HG02885 (cell line): ENCODE data around the gene PDE6B.

ENCODE experiments used
- ATAC-seq: cut with Tn5 transposase; IDR thresholded peaks from one replicate; pipeline ENCODE4 v1.9.1; 2021; ENCODE audit warnings: mild to moderate bottlenecking; ENCODE audit not compliant: unreplicated experiment, poor library complexity

The PDE6B gene

DNA sequence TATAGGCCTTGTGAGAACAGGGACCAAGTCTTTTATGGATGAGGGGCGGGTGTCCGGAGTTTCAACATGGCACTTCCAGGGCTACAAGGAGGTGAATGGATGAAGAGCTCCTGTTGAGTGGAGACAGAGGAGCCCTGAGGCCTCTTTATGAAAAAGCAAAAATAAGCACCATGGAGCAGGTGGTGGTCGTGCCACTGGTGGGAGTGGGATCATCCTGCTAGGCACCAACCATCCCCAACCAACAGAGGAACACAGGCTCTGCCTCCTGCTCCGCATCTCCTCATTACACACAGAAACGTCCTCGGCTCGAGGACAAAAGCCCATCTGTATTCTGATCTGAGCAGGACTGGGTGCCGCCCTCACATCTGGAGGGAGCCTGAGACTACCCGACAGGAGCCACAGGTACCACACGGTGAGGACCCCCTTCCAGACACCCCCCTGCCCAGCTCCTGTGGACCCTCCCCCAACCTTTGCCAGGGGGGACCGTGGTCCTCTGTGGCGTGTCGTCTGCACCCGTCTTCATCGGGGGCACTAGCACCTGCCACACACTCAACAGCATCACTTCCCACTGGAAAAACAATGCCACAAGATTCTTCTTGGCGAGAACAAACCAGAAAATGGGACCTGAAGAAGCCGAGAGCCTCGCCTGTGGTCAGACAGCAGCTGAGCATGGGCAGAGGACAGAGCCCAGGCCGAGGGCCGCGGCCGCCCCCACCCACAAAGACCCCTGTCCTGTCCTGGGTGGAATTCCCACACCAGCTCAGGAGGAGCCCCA lies 3.9 kb upstream of the PDE6B start:
- ATAC-seq: no peak

DNA sequence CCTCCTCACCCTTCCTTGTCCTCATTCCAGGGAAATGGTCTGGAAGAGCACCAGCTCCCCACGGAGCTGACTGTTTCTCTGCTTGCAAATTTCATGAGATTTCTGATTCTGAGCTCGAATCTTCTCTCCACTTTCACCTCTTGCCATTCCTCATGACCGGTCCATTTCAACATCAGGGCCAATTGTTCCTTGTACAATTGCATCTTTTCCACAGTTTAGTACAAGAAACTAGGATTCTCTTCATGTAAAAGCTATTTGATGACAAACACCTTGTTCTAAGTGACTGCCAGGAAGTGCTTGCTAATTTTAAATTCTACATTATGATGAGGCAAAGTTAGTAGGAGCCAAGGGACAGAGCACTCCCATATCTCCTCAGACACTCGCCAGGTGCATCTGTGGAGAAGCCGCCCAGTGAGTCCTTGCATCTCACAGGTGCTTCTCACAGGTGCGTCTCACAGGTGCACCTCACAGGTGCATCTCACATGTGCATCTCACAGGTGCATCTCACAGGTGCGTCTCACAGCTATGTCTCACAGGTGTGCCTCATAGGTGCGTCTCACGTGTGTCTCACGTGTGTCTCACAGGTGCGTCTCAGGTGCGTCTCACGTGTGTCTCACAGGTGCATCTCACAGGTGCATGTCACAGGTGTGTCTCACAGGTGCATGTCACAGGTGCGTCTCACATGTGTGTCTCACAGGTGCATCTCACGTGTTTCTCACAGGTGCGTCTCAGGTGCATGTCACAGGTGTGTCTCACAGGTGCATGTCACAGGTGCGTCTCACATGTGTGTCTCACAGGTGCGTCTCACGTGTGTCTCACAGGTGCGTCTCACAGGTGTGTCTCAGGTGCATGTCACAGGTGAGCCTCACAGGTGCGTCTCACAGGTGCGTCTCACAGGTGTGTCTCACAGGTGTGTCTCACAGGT lies 3.0 kb upstream of the PDE6B start:
- no peak for ATAC-seq

DNA sequence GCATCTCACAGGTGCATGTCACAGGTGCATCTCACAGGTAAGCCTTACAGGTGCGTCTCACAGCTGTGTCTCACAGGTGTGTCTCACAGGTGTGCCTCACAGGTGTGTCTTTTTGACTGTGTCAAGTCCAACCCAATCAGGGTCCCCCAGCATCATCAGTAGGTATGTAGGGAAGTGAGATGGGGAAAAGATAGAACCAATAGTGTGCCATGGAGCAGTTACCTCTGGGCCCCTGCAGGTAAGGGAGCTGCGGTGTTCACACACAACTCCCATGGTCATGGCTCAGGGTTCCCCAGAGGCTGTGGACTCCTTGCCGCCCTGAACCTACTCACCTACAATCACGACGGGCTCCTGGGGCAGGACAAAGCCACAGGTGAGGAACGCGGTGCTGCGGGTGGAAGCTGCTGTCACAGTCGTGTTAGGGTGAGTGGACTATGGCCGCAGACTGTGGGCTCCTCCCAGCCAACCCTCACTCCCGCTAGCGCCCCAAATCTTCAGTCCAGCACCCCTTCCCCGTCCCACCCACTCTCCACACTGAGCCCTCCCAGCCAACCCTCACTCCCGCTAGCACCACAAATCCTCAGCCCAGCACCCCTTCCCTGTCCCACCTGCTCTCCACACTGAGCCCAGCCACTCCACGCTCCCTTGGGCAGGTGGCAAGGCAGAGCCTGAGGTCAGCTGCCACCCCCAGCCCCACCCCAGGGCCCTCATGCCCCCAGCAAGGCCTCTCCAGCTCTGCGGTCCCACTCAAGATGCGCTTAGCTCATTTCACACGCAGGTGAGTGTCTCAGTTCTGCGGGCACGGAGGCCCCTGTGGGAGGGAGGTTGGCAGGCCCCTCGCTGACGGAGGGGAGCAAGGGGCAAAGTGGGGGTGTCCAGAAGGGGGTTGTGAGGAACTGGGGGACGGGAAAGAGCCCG lies 2.1 kb upstream of the PDE6B start:
- ATAC-seq: no peak

DNA sequence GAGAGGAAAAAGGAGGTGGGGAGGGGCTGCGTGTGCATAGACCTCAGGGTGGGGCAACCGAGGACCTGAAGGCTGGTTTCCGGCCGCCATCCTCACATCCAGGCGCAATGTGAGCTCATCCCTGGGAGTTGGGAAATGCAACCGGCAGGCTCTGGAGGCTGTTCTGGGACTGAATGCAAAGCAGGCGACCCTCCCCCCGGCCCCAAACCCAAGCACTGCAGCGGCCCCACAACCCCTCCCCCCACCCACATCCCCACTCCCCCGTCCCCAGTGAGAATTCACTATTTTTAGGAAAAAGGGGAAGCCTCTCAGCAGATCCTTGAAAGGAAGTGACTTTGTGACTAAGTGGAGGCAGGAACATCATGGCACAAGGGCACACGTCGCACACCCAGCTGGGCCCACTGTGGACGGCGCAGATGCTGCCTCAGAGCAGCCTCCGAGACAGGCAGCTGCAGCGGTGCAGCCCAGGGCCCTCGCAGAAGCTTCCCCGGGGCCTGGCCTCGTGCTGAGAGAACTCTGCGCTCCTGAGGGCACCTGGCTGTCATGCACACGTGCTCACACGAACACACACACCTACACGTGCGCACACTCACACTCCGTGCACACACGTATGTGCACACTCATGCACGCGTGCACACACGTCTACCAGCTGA lies 1.3 kb upstream of the PDE6B start:
- no peak for ATAC-seq

DNA sequence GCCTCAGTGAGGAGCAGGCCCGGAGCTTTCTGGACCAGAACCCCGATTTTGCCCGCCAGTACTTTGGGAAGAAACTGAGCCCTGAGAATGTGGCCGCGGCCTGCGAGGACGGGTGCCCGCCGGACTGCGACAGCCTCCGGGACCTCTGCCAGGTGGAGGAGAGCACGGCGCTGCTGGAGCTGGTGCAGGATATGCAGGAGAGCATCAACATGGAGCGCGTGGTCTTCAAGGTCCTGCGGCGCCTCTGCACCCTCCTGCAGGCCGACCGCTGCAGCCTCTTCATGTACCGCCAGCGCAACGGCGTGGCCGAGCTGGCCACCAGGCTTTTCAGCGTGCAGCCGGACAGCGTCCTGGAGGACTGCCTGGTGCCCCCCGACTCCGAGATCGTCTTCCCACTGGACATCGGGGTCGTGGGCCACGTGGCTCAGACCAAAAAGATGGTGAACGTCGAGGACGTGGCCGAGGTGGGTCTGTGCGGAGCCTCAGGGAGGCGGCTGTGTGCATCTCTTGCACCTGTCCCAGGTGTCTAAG lies 323 bp downstream of the PDE6B start:
- ATAC-seq: no peak

DNA sequence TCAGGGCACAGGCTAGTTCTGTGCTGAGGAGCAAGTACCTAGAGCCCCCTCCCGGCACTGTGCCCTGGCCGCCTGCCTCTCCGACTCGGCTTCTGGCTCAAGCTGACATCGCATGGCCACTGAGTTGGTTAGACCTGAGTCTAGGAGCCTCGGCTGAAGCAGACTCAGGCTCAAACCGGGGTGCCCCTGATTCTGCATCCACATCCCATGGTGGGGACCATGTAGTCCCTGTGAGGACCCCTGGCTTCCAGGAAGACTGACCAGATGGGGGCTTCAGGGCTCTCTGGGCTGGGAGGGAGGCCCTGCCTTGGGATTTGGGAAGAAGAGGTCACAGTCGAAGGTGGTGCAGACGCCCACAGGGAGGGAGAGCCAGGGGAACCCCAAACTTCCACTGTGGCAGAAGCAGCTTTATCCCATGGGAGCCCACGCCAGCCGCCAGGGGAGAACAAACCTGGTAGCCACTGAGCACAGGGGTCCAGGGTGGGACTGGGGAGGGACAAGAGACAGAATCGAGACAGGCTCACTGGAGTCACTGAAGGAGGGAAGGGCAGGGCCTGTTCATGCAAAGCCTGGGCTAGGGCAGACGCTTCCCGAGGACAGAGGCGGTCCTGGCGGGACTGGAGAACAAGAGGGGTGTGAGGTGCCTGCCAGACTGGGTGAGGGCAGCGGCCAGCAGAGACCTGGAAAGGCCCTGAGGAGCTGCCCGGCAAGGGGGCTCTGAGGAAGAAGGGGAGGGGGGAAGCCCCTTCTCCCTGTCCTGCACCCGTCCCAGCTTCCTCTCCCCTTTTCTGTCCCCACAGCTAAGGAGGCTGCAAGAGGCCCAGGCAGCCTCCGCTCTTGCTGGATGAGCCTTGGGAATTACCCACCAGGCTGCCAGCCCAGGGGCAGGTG lies 1.1 kb downstream of the PDE6B start:
- no peak for ATAC-seq

DNA sequence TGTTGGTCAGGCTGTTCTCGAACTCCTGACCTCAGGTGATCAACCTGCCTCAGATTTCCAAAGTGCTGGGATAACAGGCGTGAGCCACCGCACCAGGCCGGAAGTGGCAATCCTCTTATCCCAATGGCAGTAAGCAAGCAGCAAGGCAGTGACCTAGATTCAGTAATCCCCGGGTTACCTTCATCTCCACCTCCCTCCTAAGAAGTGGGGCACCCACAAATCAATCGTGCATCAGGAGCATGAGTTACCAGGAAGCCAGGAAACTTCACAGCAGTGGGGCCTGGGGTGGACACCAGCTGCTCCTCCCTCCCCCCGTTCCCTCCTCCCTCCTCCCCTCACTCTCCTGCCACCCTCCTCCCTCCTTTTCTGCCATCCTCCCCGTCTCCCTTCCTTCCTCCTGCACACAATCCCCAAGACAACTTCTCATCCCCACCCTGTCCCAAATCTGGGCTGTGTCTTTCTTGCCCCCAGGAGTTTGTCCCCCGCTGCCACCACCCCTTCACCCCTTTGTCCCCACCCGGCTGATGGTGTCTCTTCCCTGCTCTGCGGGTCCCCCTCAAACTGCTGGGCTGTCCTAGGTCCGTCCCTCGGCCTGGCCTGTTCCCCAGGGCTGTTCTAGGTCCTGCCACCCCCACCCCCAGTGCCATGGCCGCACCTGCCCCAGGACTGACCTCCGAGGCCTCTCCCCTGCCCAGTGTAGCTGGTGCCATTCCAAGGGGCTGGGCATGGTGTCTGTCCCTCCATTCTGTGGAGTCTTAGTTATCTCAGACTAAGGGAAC lies 2.2 kb downstream of the PDE6B start:
- no peak for ATAC-seq

DNA sequence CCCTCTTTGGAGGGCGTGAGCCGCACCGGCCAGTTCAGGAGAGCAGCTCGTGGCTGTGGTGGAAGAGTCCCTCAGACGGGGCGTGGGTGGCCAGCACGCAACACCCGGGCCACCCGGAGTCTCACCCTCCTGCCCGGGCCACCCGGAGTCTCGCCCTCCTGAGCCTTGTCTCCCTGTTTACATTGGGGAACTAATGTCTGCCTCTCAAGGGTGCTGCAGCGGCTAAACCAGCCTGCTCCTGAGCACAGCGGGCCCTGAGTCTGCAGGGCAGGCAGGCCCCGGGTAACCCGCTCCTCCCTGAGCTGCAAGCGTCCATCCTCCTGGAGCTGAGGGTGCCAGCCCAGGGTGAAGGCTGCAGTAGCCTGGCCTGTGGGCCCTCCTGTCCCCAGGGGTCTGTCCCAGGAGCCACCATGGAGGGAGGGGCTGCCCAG lies 3.0 kb downstream of the PDE6B start:
- no peak for ATAC-seq

DNA sequence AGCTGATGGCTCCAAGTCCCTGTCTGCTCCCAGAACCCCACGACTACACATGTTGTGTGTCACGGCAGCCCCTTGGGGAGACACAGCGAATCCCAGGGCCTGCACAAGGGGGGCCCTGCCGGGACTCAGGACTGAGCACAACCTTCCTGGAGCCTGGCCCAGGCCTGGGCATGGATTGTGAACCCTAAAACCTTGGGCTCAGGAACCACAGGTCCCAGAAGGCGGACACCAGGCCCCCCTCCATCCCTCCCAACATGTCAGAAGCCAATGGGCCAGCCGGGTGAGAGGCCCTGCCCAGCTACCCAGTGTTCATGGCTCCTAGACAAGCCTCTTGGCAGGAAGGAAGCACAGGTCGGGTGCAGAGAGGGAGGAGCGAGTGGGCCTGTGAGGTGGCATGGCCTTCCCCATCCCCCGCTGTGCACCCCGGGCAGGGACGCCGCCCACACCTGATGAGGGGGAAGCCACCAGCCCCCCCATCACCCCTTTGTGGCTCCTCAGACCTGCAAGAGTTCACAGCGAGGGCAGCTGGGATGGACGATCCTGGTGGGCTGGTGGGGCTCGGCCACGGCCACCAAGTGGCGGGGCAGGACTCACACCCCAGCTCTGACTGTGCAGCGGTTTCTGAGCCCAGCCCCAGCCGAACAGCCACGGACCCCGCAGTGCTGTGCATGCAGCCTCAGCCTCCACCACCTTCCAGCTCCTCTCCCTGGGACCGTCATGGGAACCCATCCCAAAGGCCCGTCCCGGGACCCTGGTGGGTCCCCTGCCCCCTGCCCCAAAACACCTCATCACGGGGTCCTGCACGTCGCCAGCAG lies 3.7 kb downstream of the PDE6B start:
- ATAC-seq: no peak

DNA sequence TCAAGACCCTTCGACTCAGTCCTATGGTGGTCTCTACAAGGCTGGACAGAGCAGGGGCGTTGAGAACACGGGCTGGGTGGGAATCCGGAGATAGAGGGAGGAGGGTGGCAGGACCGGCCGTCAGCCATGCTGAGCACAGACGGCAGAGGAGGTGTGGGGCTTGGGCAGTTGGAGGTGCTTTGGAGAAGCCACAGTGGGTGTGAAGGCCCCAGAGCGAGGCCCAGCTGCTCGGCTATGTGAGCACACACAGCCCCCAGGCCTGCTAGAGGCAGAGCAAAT lies 4.2 kb downstream of the PDE6B start:
- no peak for ATAC-seq

DNA sequence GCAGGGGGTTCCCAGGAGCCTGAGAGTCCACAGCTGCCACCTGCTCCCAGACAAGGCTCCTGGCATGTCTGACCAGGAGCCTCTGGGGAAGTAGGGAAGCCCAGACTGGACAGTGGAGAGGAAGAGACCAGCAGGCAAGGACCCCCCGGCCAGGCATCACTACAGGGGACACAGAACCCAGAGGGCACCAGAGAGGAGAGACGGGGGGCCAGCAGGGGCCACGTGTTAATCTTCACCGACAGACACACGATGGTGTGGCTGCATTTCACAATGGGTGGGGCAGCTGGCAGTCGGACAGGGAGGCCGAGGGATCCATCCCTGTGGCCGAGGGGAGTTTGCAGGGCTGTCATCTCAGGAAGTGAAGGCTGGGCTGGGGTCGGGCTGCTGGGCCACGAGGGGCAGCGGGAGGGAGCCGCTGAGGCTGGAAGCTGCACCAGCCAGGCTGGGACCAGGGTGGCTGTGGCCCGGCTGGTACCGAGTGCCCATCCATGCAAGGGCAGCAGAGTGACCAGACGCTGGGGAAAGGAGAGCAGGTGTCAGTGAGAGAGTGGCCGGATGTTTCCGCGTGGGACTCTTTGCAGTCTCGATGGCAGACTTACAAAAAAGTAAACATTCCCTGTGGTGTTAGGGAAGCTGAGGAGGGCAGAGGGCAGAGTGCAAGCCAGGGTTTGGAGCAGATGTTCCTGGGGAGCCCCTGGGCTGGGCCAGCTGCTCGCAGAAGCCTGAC lies 4.7 kb downstream of the PDE6B start:
- ATAC-seq: no peak

DNA sequence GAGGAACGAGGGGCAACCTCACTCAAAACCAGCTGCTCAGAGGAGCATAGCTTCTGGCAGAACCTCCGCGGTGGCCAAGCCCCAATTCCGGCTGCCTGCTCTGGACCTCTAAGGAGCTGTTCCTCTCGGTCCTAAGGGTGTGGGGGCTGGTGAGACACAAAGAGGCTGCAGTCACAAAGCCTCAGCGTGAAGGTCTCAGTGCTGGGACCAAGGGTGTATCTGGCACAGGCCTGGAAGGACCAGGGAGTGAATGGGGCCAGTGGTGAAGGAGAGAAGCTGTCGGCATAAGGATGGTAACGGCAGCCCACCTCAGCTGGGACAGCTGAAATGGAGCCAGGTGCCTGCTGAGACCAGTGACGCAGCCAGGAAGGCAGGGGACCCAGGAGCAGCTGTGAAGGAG lies 5.3 kb downstream of the PDE6B start:
- ATAC-seq: no peak

DNA sequence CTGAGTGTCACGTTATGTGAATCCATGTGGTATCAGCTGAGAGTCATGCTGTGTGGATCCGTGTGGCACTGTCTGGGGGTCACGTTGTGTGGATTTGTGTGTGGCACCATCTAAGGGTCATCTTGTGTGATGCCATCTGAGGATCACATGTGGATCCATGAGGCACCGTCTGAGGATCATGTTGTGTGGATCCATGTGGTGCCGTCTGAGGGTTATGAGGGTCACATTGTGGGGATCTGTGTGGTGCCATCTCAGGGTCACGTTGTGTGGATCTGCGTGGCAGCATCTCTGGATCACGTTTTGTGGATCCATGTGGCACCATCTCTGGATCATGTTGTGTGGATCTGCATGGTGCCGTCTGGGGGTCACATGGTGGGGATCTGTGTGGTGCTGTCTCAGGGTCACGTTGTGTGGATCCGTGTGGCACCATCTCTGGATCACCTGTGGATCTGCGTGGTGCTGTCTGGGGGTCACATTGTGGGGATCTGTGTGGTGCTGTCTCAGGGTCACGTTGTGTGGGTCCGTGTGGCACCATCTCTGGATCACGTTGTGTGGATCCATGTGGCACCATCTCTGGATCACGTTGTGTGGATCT lies 6.9 kb downstream of the PDE6B start:
- ATAC-seq: no peak

DNA sequence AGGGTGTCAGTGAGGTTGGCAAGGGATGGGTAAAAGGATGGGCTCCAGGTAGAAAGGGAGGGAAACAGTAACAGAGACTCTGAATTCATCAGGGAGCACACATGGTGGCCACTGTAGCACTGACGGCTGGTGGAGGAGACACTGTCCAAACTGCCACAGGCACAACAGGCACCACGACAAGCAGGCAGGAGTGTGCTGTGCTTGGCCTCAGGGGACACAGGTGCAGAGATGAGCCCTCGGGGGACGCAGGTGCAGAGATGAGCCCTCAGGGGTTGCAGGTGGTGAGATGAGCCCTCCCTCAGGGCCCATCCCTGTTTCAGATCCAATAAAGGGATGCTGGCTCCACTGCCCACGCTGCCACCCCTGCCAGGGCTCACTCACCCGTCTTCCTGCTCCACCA lies 7.6 kb downstream of the PDE6B start:
- ATAC-seq: no peak

DNA sequence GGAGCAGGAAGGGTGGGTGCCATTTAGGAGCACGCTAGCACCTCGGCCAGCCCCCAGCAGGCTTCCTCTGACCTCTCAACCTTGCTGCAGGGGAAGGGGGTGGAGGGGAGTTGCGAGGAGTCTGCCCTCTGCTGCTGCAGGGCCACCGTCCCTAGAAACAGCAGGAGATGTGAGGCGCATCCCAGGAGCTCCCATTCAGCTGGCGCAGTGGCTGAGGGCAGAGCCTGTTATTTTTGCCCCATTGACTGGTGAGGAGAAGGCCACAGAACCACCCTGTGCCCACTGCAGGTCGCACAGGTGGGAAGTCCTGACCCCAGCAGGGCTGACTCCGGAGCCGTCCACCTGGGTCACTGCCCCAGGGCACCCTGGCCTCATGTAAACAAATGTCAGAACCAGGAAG lies 8.0 kb downstream of the PDE6B start:
- ATAC-seq: no peak

DNA sequence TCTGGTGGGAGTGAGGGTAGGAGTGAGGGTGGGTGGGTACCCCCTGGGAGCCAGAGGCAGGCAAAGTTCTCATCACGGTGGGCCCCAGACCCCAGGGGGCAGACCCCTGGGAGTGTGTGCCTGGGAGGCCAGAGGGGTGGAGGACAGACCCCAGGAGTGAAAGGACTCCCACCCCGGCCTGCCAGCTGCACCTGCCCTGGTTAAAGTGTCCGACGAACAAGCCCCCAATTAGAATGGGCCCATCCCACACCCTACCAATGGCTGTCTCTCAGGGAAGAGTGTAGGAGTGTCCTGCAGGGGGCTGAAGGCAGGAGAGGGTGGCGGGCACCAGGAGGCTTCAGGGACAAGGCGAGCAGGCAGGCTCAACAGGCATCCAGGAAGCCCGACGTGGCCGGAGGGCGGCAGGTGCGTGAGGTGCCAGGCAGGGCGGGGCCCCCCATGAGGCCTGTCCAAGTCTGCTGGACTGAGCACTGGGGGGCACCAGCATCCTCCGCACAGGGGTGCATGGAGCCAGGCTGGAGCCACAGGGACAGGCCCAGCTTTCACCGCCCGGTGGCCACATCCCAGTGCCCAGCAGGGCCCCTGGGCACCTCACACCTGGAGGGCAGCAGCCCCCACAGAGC lies 8.7 kb downstream of the PDE6B start:
- no peak for ATAC-seq
